GM19395 (cell line): ENCODE results near the gene RSRC1.
"Not testable (repeated sequence)": the region's sequence is repeated elsewhere in the genome, so short reads cannot be mapped to it uniquely, and the experiment has no call there.

Experiments
- ATAC-seq: cut with Tn5 transposase; IDR thresholded peaks from one replicate; pipeline ENCODE4 v1.9.1; 2021; ENCODE audit warnings: mild to moderate bottlenecking, moderate library complexity; ENCODE audit not compliant: unreplicated experiment

The RSRC1 gene

GRCh38 chr3:158308236-158308928, 198.5 kb downstream of the RSRC1 start:
- no peak for ATAC-seq

- ATAC-seq = no peak
Measured at GRCh38 chr3:158312560-158313141, 202.8 kb downstream of the RSRC1 start.

GRCh38 chr3:158313338-158313927, 203.5 kb downstream of the RSRC1 start:
- peak; percentile 53 for ATAC-seq

- peak; percentile 73 for ATAC-seq
Measured at GRCh38 chr3:158314426-158315357, 204.8 kb downstream of the RSRC1 start.

- not testable (repeated sequence) for ATAC-seq
Measured at GRCh38 chr3:158329696-158330441, 220.0 kb downstream of the RSRC1 start.

- no peak for ATAC-seq
Measured at GRCh38 chr3:158330870-158331269, 221.0 kb downstream of the RSRC1 start.

GRCh38 chr3:158333736-158334135, 223.8 kb downstream of the RSRC1 start:
- no peak for ATAC-seq

- ATAC-seq = no peak
Measured at GRCh38 chr3:158337110-158337509, 227.2 kb downstream of the RSRC1 start.

GRCh38 chr3:158339638-158340037, 229.7 kb downstream of the RSRC1 start:
- no peak for ATAC-seq

GRCh38 chr3:158340951-158341350, 231.1 kb downstream of the RSRC1 start:
- ATAC-seq = not testable (repeated sequence)

- ATAC-seq = no peak
Measured at GRCh38 chr3:158347966-158348365, 238.1 kb downstream of the RSRC1 start.

- ATAC-seq = no peak
Measured at GRCh38 chr3:158350971-158351370, 241.1 kb downstream of the RSRC1 start.

GRCh38 chr3:158352551-158352950, 242.7 kb downstream of the RSRC1 start:
- peak; percentile 44 for ATAC-seq

- ATAC-seq = peak; percentile 37
Measured at GRCh38 chr3:158354713-158355112, 244.8 kb downstream of the RSRC1 start.

GRCh38 chr3:158355623-158356588, 246.0 kb downstream of the RSRC1 start:
- peak; percentile 94 for ATAC-seq

GRCh38 chr3:158359339-158359738, 249.4 kb downstream of the RSRC1 start:
- ATAC-seq = no peak

- ATAC-seq = no peak
Measured at GRCh38 chr3:158360756-158361448, 251.0 kb downstream of the RSRC1 start.

- ATAC-seq = no peak
Measured at GRCh38 chr3:158368271-158368670, 258.4 kb downstream of the RSRC1 start.

GRCh38 chr3:158369279-158369678, 259.4 kb downstream of the RSRC1 start:
- ATAC-seq = no peak
